Cardiac muscle cell (in vitro differentiated cells and primary cell): Measurements from ENCODE around the gene MGMT. TPM values are rescaled to one million over a fixed set of nuclear protein-coding genes. Genes with fewer than 3 reads are reported as not detected.

Source experiments
- DNase-seq, 2 donors: peaks; one replicate each; pipeline versions ENCODE4 v3.0.0 to v3.0.0-alpha.2; 2010 to 2017; ENCODE audit warnings: low read depth in 1 of 2, low spot score in 1 of 2
- H3K27ac ChIP-seq: fragments of 200-600 bp; sonication (generic); 2 replicates; pipeline ENCODE4 v1.5.1; 2016
- H3K27me3 ChIP-seq: fragments of 200-600 bp; sonication (generic); 2 replicates; pipeline ENCODE4 v1.6.0; 2016; ENCODE audit warnings: control low read depth
- H3K36me3 ChIP-seq: fragments of 200-600 bp; sonication (generic); 2 replicates; pipeline ENCODE4 v1.5.1; 2016; ENCODE audit warnings: control low read depth
- H3K4me1 ChIP-seq: fragments of 200-600 bp; sonication (generic); 2 replicates; pipeline ENCODE4 v1.8.1; 2017; ENCODE audit warnings: low read depth, mild to moderate bottlenecking, mixed run types
- H3K4me3 ChIP-seq: fragments of 200-600 bp; sonication (generic); 2 replicates; pipeline ENCODE4 v1.5.1; 2016; ENCODE audit warnings: mild to moderate bottlenecking
- H3K9me3 ChIP-seq: fragments of 200-600 bp; sonication (generic); 2 replicates; pipeline ENCODE4 v1.5.1; 2017; ENCODE audit warnings: low read depth, mild to moderate bottlenecking, control low read depth
- polyA plus RNA-seq: library from polyadenylated mRNA; unstranded; fragments of >200 nt; fragmentation: Nextera tagmentation; extraction: Ambion mirVana; gene quantifications from 2 replicates; pipeline ENCODE4 v1.2.1, GENCODE V29; 2016
- total RNA-seq: library from RNA; depleted of rRNA; stranded (reverse); fragments of >200 nt; gene quantifications from 2 replicates; pipeline ENCODE4 v1.2.3, GENCODE V29; 2016
- TF ChIP-seq, protein P1 (sequence below): IDR thresholded peaks from 2 replicates; pipeline ENCODE4 v1.5.1; 2012; ENCODE audit warnings: low read depth, mild to moderate bottlenecking, low read length

Gene MGMT
- total and polyA plus RNA-seq, 2 experiments from 2014 or later: 21.8 to 28.0 TPM

GRCh38 chr10:129692695-129693094 lies 225.7 kb downstream of the MGMT start:
- no peak for DNase-seq
- Histone ChIP-seq H3K27me3 (no peaks in the 10 kb centered on the region), H3K4me3 (no peak overlapping the region), H3K4me1 (no peaks in the 10 kb centered on the region), H3K36me3 (no peaks in the 10 kb centered on the region), H3K9me3 (no peaks in the 10 kb centered on the region), H3K27ac (no peak overlapping the region)
- TF ChIP-seq, protein P1, sequence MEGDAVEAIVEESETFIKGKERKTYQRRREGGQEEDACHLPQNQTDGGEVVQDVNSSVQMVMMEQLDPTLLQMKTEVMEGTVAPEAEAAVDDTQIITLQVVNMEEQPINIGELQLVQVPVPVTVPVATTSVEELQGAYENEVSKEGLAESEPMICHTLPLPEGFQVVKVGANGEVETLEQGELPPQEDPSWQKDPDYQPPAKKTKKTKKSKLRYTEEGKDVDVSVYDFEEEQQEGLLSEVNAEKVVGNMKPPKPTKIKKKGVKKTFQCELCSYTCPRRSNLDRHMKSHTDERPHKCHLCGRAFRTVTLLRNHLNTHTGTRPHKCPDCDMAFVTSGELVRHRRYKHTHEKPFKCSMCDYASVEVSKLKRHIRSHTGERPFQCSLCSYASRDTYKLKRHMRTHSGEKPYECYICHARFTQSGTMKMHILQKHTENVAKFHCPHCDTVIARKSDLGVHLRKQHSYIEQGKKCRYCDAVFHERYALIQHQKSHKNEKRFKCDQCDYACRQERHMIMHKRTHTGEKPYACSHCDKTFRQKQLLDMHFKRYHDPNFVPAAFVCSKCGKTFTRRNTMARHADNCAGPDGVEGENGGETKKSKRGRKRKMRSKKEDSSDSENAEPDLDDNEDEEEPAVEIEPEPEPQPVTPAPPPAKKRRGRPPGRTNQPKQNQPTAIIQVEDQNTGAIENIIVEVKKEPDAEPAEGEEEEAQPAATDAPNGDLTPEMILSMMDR: no peak

- no peak for DNase-seq
- no peak overlapping the region for H3K4me3 ChIP-seq
- TF ChIP-seq, protein P1: no peak
- H3K4me1 ChIP-seq: no peaks in the 10 kb centered on the region
- H3K27ac ChIP-seq: no peak overlapping the region
- no peaks in the 10 kb centered on the region for H3K9me3 ChIP-seq
- no peaks in the 10 kb centered on the region for H3K27me3 ChIP-seq
- H3K36me3 ChIP-seq: no peaks in the 10 kb centered on the region
Observed at GRCh38 chr10:129693382-129693781, 226.3 kb downstream of the MGMT start.

DNA sequence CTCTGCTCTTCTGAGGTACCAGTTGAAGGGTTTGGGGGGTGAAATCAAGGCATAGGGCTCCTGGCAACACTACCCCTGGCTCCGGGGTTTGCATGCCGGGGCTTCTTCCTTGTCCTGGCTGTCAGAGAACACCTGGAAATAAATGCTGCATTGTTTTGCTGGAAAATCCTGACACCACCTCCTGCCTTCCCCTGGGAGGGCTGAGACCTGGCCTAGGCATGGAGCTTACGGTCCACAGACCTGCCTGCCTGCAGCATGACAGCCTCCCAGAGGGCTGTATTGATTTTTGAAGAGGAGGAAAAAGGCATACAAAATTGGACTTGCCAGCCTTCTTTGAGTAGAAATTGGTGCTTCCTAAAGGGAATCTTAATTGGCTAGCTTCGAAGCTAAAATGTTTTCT lies 227.1 kb downstream of the MGMT start:
- TF ChIP-seq, protein P1: no peak
- Histone ChIP-seq H3K36me3 (no peaks in the 10 kb centered on the region), H3K4me3 (no peak overlapping the region), H3K27me3 (no peaks in the 10 kb centered on the region), H3K27ac (no peak overlapping the region), H3K4me1 (no peaks in the 10 kb centered on the region), H3K9me3 (no peaks in the 10 kb centered on the region)
- no peak for DNase-seq

GRCh38 chr10:129694691-129695243 lies 227.7 kb downstream of the MGMT start:
- no peaks in the 10 kb centered on the region for H3K36me3 ChIP-seq
- no peaks in the 10 kb centered on the region for H3K4me1 ChIP-seq
- H3K27ac ChIP-seq: no peak overlapping the region
- H3K9me3 ChIP-seq: no peaks in the 10 kb centered on the region
- no peaks in the 10 kb centered on the region for H3K27me3 ChIP-seq
- DNase-seq: peak in 1 of 2 donors; percentile 17
- TF ChIP-seq, protein P1: no peak
- H3K4me3 ChIP-seq: no peak overlapping the region

GRCh38 chr10:129695671-129696070 lies 228.6 kb downstream of the MGMT start:
- H3K9me3 ChIP-seq: no peaks in the 10 kb centered on the region
- no peaks in the 10 kb centered on the region for H3K27me3 ChIP-seq
- H3K27ac ChIP-seq: no peak overlapping the region
- no peak for DNase-seq
- no peak overlapping the region for H3K4me3 ChIP-seq
- no peaks in the 10 kb centered on the region for H3K4me1 ChIP-seq
- TF ChIP-seq, protein P1: no peak
- no peaks in the 10 kb centered on the region for H3K36me3 ChIP-seq
